Endothelial cell of umbilical vein (primary cell): ENCODE measurements around the gene ADAT3. TPM values are rescaled to one million over a fixed set of nuclear protein-coding genes. Genes with fewer than 3 reads are reported as not detected.
A peak's percentile ranks its signal among the peaks of the same experiment; 100 is the strongest.

ENCODE experiments used
- Bru-seq: library from RNA; stranded (reverse); fragments of 400-500 nt; gene quantifications from one replicate; lab custom pipeline; 2021; lab: Mats Ljungman, UMichigan
- BruChase-seq, 2 experiments: library from RNA; stranded (reverse); fragments of 400-500 nt; gene quantifications; one replicate each; lab custom pipeline; 2021; lab: Mats Ljungman, UMichigan
- BruUV-seq: library from RNA; stranded (reverse); fragments of 400-500 nt; replicated peaks from 2 replicates; lab custom pipeline; 2021; lab: Mats Ljungman, UMichigan
- CTCF ChIA-PET: fragments of 300-600, 350-600 bp; sonication (Branson Sonifier 250); formaldehyde crosslinking; loops from one replicate; lab custom pipeline; 2021; ENCODE audit warnings: antibody characterized with exemption, inconsistent platforms; lab: Charles Lee
- POLR2A ChIA-PET: fragments of 300-600, 350-600 bp; sonication (Branson Sonifier 250); formaldehyde crosslinking; loops from one replicate; lab custom pipeline; 2021; ENCODE audit warnings: antibody characterized with exemption, inconsistent platforms; lab: Charles Lee
- DNase-seq: peaks from one replicate; pipeline ENCODE4 v3.0.0-alpha.2; 2011; ENCODE audit warnings: low read depth, low spot score
- FAIRE-seq: peaks from 2 replicates; lab custom pipeline; 2011; peaks lifted over from hg19 to GRCh38; lab: Jason Lieb, UNC
- H2AFZ ChIP-seq: 2 replicates; pipeline ENCODE4 v1.6.0; 2012; ENCODE audit warnings: low read depth, low read length, control low read depth, inconsistent platforms
- H3K27ac ChIP-seq: 2 replicates; pipeline ENCODE4 v1.5.1; 2011; ENCODE audit warnings: low read depth, mild to moderate bottlenecking, control low read depth, low read length, moderate library complexity; ENCODE audit not compliant: insufficient read depth
- H3K27me3 ChIP-seq, 2 experiments: 2 replicates each; pipeline versions ENCODE4 v1.6.0 to v1.6.1; 2011; ENCODE audit warnings: low read length in 2 of 2, mixed read lengths in 1 of 2; ENCODE audit not compliant: control insufficient read depth in 2 of 2, insufficient read depth in 2 of 2
- H3K36me3 ChIP-seq, 2 experiments: 2 replicates in 1 of 2; 3 replicates in 1 of 2; pipeline ENCODE4 v1.5.1; 2011; ENCODE audit warnings: low read length in 2 of 2, mild to moderate bottlenecking in 1 of 2, moderate library complexity in 1 of 2; ENCODE audit not compliant: control insufficient read depth in 2 of 2, insufficient read depth in 2 of 2; ENCODE audit errors: extremely low read depth in 1 of 2
- H3K4me1 ChIP-seq: 3 replicates; pipeline ENCODE4 v1.5.1; 2011; ENCODE audit warnings: mild to moderate bottlenecking, low read length; ENCODE audit not compliant: control insufficient read depth, insufficient read depth; ENCODE audit errors: extremely low read depth
- H3K4me2 ChIP-seq: 2 replicates; pipeline ENCODE4 v1.6.1; 2011; ENCODE audit warnings: low read length, control low read depth, mixed read lengths; ENCODE audit not compliant: insufficient read depth
- H3K4me3 ChIP-seq, 3 experiments: fragments of 200-600 bp in 1 of 3; sonication (generic), shearing (Covaris generic) in 1 of 3; replicated peaks in 1 of 3; 2 replicates each; pipeline ENCODE4 v1.5.1; 2011 to 2016; ENCODE audit warnings: control low read depth in 3 of 3, low read length in 3 of 3, mild to moderate bottlenecking in 2 of 3, inconsistent platforms in 1 of 3, low read depth in 1 of 3, moderate library complexity in 1 of 3; ENCODE audit not compliant: insufficient read depth in 1 of 3
- H3K79me2 ChIP-seq: 2 replicates; pipeline ENCODE4 v1.6.0; 2012; ENCODE audit warnings: low read length, inconsistent platforms; ENCODE audit not compliant: control insufficient read depth, insufficient read depth
- H3K9ac ChIP-seq: replicated peaks from 2 replicates; pipeline ENCODE3; 2011; ENCODE audit warnings: low read length, control low read depth; ENCODE audit not compliant: insufficient read depth; ENCODE audit errors: extremely low read depth
- H3K9me1 ChIP-seq: replicated peaks from 3 replicates; pipeline ENCODE4 v1.6.0; 2011; ENCODE audit warnings: mild to moderate bottlenecking, low read length; ENCODE audit not compliant: control insufficient read depth, insufficient read depth; ENCODE audit errors: extremely low read depth
- H3K9me3 ChIP-seq: replicated peaks from 2 replicates; pipeline ENCODE4 v1.5.1; 2012; ENCODE audit warnings: low read length, inconsistent platforms; ENCODE audit not compliant: control insufficient read depth, insufficient read depth
- H4K20me1 ChIP-seq: replicated peaks from 2 replicates; pipeline ENCODE3; 2011; ENCODE audit warnings: mild to moderate bottlenecking, low read length; ENCODE audit not compliant: control insufficient read depth, insufficient read depth; ENCODE audit errors: extremely low read depth
- EZH2 ChIP-seq: IDR thresholded peaks from 2 replicates; pipeline ENCODE4 v1.6.1; 2012; ENCODE audit warnings: borderline replicate concordance, low read depth, mild to moderate bottlenecking, moderate library complexity, low read length, inconsistent platforms; ENCODE audit not compliant: severe bottlenecking
- FOS ChIP-seq: IDR thresholded peaks from 2 replicates; pipeline ENCODE4 v1.6.1; 2011; ENCODE audit warnings: mild to moderate bottlenecking, low read length, moderate library complexity, borderline replicate concordance; ENCODE audit not compliant: insufficient read depth
- GATA2 ChIP-seq: IDR thresholded peaks from 2 replicates; pipeline ENCODE4 v1.7.0; 2011; ENCODE audit warnings: low read depth, mild to moderate bottlenecking, moderate library complexity, mixed read lengths, low read length; ENCODE audit not compliant: insufficient read length, insufficient read depth
- JUN ChIP-seq: IDR thresholded peaks from 2 replicates; pipeline ENCODE4 v1.6.1; 2011; ENCODE audit warnings: borderline replicate concordance, low read depth; ENCODE audit not compliant: insufficient read length, insufficient read depth
- MYC ChIP-seq: IDR thresholded peaks from one replicate; pipeline ENCODE4 v1.6.1; 2011; ENCODE audit warnings: mild to moderate bottlenecking, low read depth, low read length
- POLR2A ChIP-seq: IDR thresholded peaks from 2 replicates; pipeline ENCODE4 v1.6.1; 2012; ENCODE audit warnings: low read depth, mild to moderate bottlenecking, control low read depth, low read length
- POLR2AphosphoS5 ChIP-seq: IDR thresholded peaks from 2 replicates; pipeline ENCODE4 v1.6.1; 2012; ENCODE audit warnings: low read depth, mild to moderate bottlenecking, control low read depth, low read length, moderate library complexity; ENCODE audit not compliant: insufficient read depth
- dilution Hi-C: fragments of 300-500 bp; cut with MboI; formaldehyde crosslinking; loops from one replicate; pipeline ENCODE4 v1.15.0; 2019; ENCODE audit warnings: low sequenced_read_pairs; ENCODE audit not compliant: extremely low pct_ligation_motif_present
- intact Hi-C: fragments of 100-400 bp; cut with micrococcal nuclease; formaldehyde crosslinking; loops from one replicate; pipeline ENCODE4 v1.10.0; 2022
- long read RNA-seq: library from polyadenylated mRNA; stranded (forward); transcript quantifications from one replicate; pipeline ENCODE4 v2.0.0, GENCODE V29; 2021
- polyA minus RNA-seq, 3 experiments: library from RNA; depleted of rRNA, polyadenylated mRNA; stranded (reverse); fragments of >200 nt; gene quantifications; 1 replicate in 1 of 3; 2 replicates in 2 of 3; pipeline ENCODE4 v1.2.3, GENCODE V29; 2011
- polyA plus RNA-seq, 4 experiments: library from polyadenylated mRNA; depleted of rRNA in 3 of 4; stranded (reverse) in 3 of 4; unstranded in 1 of 4; fragments of >200 nt; gene quantifications; 2 replicates each; pipeline versions ENCODE4 v1.2.1 to v1.2.3, GENCODE V29; 2011 to 2012; ENCODE audit warnings: missing spikeins in 1 of 4
- total RNA-seq: library from RNA; stranded (reverse); gene quantifications from 2 replicates; pipeline ENCODE4 v1.2.3, GENCODE V29; 2021
- TF ChIP-seq, protein P1 (sequence below), 2 donors: IDR thresholded peaks; 1 replicate in 1 of 2; 2 replicates in 1 of 2; pipeline ENCODE4 v1.5.1; 2011; ENCODE audit warnings: low read length in 2 of 2, mild to moderate bottlenecking in 2 of 2, moderate library complexity in 2 of 2, control low read depth in 1 of 2, inconsistent platforms in 1 of 2, low read depth in 1 of 2; ENCODE audit not compliant: insufficient read depth in 1 of 2; ENCODE audit errors: extremely low read depth in 1 of 2
- TF ChIP-seq, protein P2 (sequence below): IDR thresholded peaks from 2 replicates; pipeline ENCODE4 v1.6.1; 2011; ENCODE audit not compliant: insufficient read depth, insufficient read length

The ADAT3 gene
- 8.0 and 11.7 TPM in 2 replicates for total RNA-seq
- 5.7 and 8.6 TPM in 2 replicates for polyA plus RNA-seq
- polyA plus RNA-seq (2011; cell fraction: cytosol; rRNA removed): 1.1 and 2.6 TPM in 2 replicates
- 3.4 and 3.8 TPM in 2 replicates for polyA plus RNA-seq (2011; cell fraction: nucleus; rRNA removed)
- 1.7 and 2.9 TPM in 2 replicates for polyA plus RNA-seq (2012)
- polyA minus RNA-seq: 2.0 and 3.3 TPM in 2 replicates
- polyA minus RNA-seq (2011; cell fraction: cytosol; rRNA and poly(A)+ RNA removed): 5.0 TPM
- 2.8 and 7.1 TPM in 2 replicates for polyA minus RNA-seq (2011; cell fraction: nucleus; rRNA and poly(A)+ RNA removed)
- percentile 53 among the genes with signal in this experiment for Bru-seq, nascent RNA
- BruChase-seq, experiment 1, labeled RNA remaining after a 6-hour chase: percentile 58 among the genes with signal in this experiment
- BruChase-seq, experiment 2, labeled RNA remaining after a 2-hour chase: percentile 73 among the genes with signal in this experiment
- long read RNA-seq, transcript ADAT3-201 (2 exons, 1,620 nt): major isoform, 14 of 27 reads
- long read RNA-seq, partial matches to known transcripts: 3 of 27 reads
- long read RNA-seq, other reads (novel, unspliced or antisense): 10 of 27 reads

GRCh38 chr19:1905110-1905862, at the start of gene ADAT3, which contains the start of gene SCAMP4:
Gene ADAT3 (plus strand): TSS chr19:1905399. CDS start chr19:1912048, 6,649 bp downstream.
Gene SCAMP4 (plus strand): TSS chr19:1905399. CDS start chr19:1915020, 9,621 bp downstream.
- intact Hi-C loops (loop anchor here (1.0 kb wide), 3 partner anchors 20 to 41 kb away; partner anchors contain the start of gene ABHD17A), dilution Hi-C loops (no loop called here)
- TF ChIP-seq, protein P1, sequence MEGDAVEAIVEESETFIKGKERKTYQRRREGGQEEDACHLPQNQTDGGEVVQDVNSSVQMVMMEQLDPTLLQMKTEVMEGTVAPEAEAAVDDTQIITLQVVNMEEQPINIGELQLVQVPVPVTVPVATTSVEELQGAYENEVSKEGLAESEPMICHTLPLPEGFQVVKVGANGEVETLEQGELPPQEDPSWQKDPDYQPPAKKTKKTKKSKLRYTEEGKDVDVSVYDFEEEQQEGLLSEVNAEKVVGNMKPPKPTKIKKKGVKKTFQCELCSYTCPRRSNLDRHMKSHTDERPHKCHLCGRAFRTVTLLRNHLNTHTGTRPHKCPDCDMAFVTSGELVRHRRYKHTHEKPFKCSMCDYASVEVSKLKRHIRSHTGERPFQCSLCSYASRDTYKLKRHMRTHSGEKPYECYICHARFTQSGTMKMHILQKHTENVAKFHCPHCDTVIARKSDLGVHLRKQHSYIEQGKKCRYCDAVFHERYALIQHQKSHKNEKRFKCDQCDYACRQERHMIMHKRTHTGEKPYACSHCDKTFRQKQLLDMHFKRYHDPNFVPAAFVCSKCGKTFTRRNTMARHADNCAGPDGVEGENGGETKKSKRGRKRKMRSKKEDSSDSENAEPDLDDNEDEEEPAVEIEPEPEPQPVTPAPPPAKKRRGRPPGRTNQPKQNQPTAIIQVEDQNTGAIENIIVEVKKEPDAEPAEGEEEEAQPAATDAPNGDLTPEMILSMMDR (IDR thresholded peaks at IDR 0.05; ENCODE audit: extremely low read depth in 1 of 2, insufficient read depth in 1 of 2, low read depth in 1 of 2, low read length in 2 of 2): no peak
- TF ChIP-seq POLR2AphosphoS5 (peak; percentile 87), POLR2A (peak; percentile 73), JUN (no peak), GATA2 (no peak), EZH2 (no peak), MYC (peak; percentile 63), FOS (no peak)
- TF ChIP-seq, protein P2, sequence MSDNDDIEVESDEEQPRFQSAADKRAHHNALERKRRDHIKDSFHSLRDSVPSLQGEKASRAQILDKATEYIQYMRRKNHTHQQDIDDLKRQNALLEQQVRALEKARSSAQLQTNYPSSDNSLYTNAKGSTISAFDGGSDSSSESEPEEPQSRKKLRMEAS: peak; percentile 61
- Histone ChIP-seq H3K9me3 (no peaks in the 10 kb centered on the region), H3K4me1 (no peaks in the 10 kb centered on the region), H3K4me3 (peak within 1 kb of the TSS; percentile 55 to 63 (median 61)), H3K79me2 (peaks cover 41% of the 10 kb centered on the region), H3K9me1 (no peaks in the 10 kb centered on the region), H2AFZ (peak within 1 kb of the TSS; percentile 60), H3K36me3 (no peaks in the 10 kb centered on the region), H3K27me3 (no peaks in the 10 kb centered on the region), H3K27ac (peak within 1 kb of the TSS; percentile 73), H3K4me2 (peak within 1 kb of the TSS; percentile 74), H4K20me1 (no peaks in the 10 kb centered on the region), H3K9ac (peak within 1 kb of the TSS; percentile 83)
- peak; percentile 99 for DNase-seq
- ChIA-PET POLR2A (interaction anchor here (0.6 to 0.7 kb wide), 2 partner anchors 13 to 15 kb away, joined by 3 read pairs; no protein-coding TSS in a partner anchor), CTCF (interaction anchor here (0.9 to 1.0 kb wide), 2 partner anchors 41 to 187 kb away, joined by 3 to 4 read pairs; no protein-coding TSS in a partner anchor)
- no TSS peak for BruUV-seq
- peak; percentile 98 for FAIRE-seq
